HG03558 (cell line): ENCODE results near the gene MAN2B1.
"Not testable (repeated sequence)": the region's sequence is repeated elsewhere in the genome, so short reads cannot be mapped to it uniquely, and the experiment has no call there.

Source experiments
- ATAC-seq: cut with Tn5 transposase; IDR thresholded peaks from one replicate; pipeline ENCODE4 v1.9.1; 2021; ENCODE audit warnings: moderate number of reproducible peaks; ENCODE audit not compliant: unreplicated experiment; ENCODE audit errors: extremely low read depth

The MAN2B1 gene

DNA sequence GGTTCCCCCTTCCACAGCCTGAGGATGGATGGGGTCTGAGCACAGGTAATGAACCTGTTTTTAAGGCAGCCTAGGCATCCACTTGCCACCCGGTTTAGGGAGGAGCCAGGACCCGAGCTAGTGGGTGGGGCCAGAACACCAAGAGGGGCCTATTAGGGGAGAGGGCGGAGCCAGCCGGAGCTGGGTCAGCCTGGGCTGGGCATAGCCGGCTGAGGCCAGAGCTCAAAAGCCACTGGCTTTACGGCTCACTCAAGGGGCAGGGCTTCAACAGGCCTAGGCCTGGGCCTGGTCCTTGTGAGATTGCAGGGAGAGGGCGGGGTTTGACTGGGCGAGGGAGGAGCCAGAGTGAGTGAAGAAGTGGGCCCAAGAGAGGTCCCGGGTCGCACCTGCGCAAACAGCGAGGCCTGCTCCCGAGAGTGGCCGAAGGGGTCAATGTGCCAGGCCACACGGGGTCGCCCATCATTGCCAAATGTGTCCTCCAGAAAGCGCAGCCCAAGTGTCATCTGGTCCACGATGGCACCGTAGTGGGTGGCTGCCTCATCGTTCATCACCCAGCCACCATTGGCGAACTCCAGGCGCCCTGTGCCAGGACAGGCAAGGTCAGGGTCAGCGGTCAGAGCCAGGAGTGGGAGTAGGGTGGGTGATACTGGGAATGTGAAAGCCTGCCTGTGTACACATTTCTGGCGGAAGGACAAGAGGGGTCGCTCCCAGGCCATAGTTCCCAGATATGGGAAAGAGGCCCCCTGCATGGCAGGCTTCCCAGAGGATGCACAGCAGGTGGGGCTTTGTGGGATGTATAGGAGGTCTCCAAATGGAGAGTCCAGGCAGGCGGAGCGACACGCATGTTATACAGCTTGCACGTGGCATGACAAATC is 1.9 kb downstream of the MAN2B1 start:
- no peak for ATAC-seq

DNA sequence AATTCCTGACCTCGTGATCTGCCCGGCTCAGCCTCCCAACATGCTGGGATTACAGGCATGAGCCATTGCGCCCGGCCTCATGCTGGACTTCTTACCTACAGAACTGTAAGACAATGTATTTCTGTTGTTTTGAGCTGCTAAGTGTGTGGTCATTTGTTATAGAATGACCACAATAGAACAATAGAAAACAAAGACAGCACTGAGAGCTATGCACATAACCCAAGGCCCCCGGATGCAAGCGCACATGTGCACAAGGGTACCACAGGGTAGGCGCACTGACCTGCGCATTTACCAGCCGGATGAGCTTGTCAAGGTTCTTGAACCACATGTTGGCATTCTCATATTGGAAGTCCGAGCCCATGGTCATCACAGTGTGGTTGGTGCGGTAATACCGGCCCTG is 5.6 kb downstream of the MAN2B1 start:
- no peak for ATAC-seq

DNA sequence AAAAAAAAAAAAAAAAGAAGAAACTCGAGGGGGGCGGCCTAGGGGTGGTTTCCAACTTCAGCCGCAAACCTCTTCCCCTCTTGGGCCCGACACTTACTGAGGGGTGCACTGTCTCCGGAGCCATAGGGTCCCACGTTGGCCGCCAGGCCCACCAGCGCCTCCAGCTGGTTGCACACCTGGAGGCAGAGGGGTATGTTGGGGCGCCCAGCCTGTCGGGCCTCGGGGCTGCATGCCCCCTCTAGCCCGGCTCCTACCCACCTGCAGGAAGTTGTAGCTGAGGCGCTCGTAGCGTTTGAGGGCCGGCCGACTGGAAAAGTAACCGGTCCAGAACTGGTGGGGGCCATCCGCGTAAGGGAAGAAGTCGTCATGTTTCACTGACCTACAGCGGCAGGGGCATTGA is 8.6 kb downstream of the MAN2B1 start:
- ATAC-seq = no peak

DNA sequence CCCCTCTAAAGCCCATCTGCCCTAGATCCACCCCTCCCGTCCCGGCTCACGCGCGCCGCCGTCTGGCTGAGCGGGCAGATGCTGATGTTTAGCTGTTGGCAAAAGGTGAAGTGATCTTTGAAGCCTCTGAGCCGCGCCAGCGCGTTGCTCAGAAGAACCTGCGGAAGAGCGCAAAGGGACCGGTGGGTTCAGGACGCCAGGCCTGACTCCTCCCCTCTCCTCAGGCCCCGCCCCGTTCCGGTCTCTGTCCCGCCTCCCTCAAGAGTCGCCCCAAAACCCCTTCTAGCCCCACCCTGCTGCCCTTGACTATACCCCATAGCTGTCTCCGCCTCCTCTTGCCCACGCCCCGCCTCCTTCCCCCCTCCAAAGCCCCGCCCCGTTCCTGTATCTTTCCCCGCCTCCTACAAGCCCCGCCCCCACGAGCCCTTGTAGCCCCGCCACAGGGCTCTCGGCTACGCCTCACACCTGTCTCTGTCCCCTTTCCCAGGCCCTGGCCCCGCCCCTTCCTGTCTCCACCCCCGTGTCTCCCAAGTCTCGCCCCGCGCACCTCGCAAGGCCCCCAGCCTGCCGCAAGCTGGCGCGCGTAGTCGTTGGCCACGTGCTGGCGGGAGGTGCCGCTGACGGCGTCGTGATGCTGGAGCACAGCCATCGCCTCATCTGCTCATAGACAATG is 9.5 kb downstream of the MAN2B1 start:
- no peak for ATAC-seq

- ATAC-seq = no peak
These were observed 11.0 kb downstream of the MAN2B1 start for GRCh38 chr19:12655546-12655945.

GRCh38 chr19:12652219-12652618 is 14.3 kb downstream of the MAN2B1 start:
- no peak for ATAC-seq

DNA sequence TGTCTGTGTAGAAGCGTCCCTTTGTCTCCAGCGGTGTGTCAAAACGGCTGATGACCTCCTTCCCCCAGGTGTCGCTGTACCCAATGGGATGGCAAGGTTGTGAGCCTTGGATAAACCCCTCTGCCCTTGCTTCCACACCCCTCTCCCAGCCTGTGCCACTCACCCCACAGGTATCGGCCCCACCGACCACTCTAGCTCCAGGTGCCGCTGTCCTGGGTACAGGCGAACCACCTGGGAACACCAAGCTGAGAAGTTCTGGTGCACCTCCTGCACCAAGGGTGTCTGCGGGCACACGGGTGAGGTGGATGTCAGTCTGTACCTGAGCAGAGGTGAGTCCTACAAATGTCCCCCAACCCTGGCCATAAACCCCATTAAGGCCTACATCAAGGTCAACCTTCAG is 16.6 kb downstream of the MAN2B1 start:
- no peak for ATAC-seq

DNA sequence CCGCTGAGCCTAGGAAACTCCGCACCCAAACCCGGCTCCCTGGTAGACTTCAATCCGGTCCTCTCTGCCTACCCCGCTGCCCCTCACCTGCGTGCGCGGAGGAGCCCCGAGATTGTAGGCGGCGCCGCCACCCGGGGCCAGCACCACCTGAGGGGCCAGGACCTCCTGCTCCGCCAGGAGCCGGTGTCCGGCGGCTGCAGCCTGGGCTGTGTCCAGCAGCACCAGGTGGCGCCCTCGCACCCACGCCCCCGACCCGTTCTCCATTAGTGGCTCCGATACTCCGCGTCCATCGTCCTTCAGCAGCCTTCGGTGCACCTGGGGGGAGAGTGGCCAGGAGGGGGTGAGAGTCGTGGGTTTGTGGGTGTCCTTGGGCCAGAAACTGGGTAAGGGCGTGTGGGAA is 18.5 kb downstream of the MAN2B1 start:
- ATAC-seq = no peak

- ATAC-seq = no peak
These were observed 19.0 kb downstream of the MAN2B1 start for GRCh38 chr19:12647490-12648071.

- ATAC-seq = no peak
These were observed 19.5 kb downstream of the MAN2B1 start for GRCh38 chr19:12647047-12647446.

DNA sequence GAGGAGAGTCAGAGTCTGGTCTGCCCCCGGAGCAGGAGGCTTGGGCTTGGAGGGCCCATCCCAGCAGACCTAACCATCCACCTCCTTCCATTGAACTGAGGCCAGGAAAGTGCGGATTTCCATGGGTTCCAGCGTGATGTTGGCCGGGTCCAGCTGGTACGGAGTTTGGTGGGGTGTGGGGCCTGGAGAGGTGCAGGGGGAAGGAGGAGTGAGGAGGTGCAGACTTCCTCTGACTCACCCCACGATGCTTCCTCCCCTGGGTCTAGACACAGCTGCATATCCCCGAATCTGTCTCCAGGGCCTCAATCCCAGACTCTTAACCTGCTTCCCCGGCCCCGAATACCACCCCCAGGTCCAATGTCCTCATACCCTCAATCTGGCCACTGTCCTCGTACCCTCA is 20.0 kb downstream of the MAN2B1 start:
- ATAC-seq = no peak

- ATAC-seq = not testable (repeated sequence)
These were observed 22.8 kb downstream of the MAN2B1 start for GRCh38 chr19:12643716-12644115.

- ATAC-seq = no peak
These were observed 24.0 kb downstream of the MAN2B1 start for GRCh38 chr19:12642506-12642905.

DNA sequence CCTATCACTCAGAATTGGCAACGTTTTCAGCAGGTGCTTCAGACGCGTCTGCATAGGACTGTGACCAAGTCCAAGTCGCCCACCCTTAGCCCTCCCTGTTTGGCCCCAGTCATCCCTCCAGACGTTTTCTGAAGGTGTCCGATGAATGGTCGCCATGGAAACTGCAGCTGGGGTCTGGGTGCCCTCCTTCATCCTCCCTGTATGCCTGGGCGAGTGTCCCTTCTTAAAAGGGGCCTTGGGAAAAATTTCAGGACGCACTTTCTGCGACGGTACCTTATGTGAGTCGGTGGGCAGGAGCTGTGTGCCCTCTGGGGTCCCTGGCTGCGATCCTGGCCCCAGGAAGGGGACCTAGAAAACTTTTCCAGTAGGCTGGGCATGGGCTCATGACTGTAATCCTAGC is 25.1 kb downstream of the MAN2B1 start:
- no peak for ATAC-seq

GRCh38 chr19:12639901-12640613 is 26.5 kb downstream of the MAN2B1 start:
- ATAC-seq = no peak

GRCh38 chr19:12638611-12639182 is 27.8 kb downstream of the MAN2B1 start:
- no peak for ATAC-seq

GRCh38 chr19:12636631-12637030 is 29.9 kb downstream of the MAN2B1 start:
- ATAC-seq = no peak

DNA sequence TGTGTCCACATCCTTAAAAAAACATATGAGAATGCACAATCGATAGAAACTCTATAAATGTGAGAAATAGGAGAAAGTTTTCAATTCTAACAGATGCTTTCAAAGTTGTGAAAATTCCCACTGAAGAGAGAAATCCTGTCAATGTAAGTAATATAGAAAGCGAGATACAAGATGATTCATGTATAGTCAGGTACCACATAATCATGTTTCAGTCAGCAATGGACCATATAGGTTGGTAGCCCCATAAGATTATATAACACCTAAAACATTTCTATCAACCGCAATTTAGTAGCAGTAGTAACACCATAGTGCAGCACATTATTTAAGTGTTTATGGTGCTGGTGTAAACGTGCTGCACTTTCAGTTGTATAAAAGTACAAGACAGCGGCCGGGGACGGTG is 37.3 kb downstream of the MAN2B1 start:
- ATAC-seq = no peak

GRCh38 chr19:12628040-12629022 is 38.2 kb downstream of the MAN2B1 start:
- no peak for ATAC-seq
